ENCODE data around the gene ST6GALNAC3. TPM values are rescaled to one million over a fixed set of nuclear protein-coding genes. Genes with fewer than 3 reads are reported as not detected.
"Not testable (repeated sequence)": the region's sequence is repeated elsewhere in the genome, so short reads cannot be mapped to it uniquely, and the experiment has no call there.

ST6GALNAC3 gene
- total RNA-seq, 6 experiments from 2014 or later = 1.00 to 1.7 (median 1.2) TPM

DNA sequence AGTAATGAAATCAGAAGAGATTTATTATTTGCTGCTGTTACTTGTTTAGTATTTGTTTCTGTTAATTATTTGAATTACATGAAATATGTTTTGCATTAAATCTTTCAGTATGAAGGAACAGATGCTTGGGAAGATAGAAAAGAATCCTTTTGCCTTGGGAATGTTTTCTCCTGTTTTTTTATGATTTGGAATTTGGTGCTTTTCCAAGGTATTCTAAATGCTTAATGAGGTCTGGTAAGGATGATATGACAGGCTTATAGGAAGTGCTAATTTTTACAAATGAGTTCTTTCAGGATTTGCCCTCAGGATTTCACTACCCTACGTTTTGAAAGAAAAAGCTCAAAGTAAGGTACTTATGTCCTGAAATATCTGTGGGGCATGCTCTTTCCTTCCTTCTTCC, 25.6 kb upstream of the ST6GALNAC3 start:
- peaks cover 10% of the 10 kb centered on the region; the same call in 1 of the 2 replicates for H3K4me1 Mint-ChIP-seq (ENCODE audit: low read depth)
- H3K27ac Mint-ChIP-seq = no peak overlapping the region
- no peaks in the 10 kb centered on the region for H3K36me3 Mint-ChIP-seq (ENCODE audit: low read depth)
- H3K9me3 Mint-ChIP-seq = no peaks in the 10 kb centered on the region; the same call in 1 of the 2 replicates
- DNase-seq = no peak
- peaks cover 4% of the 10 kb centered on the region; the same call in 1 of the 2 replicates for H3K27me3 Mint-ChIP-seq (ENCODE audit: insufficient read depth)
- no peak overlapping the region for H3K4me3 Mint-ChIP-seq
- TF ChIP-seq, protein P1, sequence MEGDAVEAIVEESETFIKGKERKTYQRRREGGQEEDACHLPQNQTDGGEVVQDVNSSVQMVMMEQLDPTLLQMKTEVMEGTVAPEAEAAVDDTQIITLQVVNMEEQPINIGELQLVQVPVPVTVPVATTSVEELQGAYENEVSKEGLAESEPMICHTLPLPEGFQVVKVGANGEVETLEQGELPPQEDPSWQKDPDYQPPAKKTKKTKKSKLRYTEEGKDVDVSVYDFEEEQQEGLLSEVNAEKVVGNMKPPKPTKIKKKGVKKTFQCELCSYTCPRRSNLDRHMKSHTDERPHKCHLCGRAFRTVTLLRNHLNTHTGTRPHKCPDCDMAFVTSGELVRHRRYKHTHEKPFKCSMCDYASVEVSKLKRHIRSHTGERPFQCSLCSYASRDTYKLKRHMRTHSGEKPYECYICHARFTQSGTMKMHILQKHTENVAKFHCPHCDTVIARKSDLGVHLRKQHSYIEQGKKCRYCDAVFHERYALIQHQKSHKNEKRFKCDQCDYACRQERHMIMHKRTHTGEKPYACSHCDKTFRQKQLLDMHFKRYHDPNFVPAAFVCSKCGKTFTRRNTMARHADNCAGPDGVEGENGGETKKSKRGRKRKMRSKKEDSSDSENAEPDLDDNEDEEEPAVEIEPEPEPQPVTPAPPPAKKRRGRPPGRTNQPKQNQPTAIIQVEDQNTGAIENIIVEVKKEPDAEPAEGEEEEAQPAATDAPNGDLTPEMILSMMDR (IDR thresholded peaks at IDR 0.05) = no peak

DNA sequence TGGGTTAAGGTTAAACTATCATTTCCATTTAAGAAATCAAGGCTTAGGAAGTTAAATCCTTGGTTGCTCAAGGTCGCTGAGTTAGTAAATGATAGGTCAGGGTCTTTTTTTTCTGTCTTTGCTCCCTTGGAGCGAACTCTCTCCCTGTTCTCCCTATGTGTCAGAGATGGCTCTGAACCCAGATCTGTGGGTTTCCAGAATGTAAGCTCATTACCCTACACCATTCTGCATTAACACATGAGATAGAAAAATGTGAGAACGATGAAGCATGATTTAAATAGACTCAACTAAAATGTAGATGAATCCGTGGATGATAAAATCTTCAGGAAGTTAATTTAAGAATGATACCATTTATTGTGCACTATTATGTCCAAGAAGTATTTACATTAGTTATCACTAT, 25.0 kb upstream of the ST6GALNAC3 start:
- TF ChIP-seq, protein P1 (IDR thresholded peaks at IDR 0.05) = no peak
- Mint-ChIP-seq H3K4me3 (no peak overlapping the region), H3K27ac (no peak overlapping the region), H3K4me1 (ENCODE audit: low read depth) (peaks cover 10% of the 10 kb centered on the region; the same call in 1 of the 2 replicates), H3K9me3 (no peaks in the 10 kb centered on the region; the same call in 1 of the 2 replicates), H3K36me3 (ENCODE audit: low read depth) (no peaks in the 10 kb centered on the region), H3K27me3 (ENCODE audit: insufficient read depth) (peaks cover 4% of the 10 kb centered on the region; the same call in 1 of the 2 replicates)
- DNase-seq = no peak

DNA sequence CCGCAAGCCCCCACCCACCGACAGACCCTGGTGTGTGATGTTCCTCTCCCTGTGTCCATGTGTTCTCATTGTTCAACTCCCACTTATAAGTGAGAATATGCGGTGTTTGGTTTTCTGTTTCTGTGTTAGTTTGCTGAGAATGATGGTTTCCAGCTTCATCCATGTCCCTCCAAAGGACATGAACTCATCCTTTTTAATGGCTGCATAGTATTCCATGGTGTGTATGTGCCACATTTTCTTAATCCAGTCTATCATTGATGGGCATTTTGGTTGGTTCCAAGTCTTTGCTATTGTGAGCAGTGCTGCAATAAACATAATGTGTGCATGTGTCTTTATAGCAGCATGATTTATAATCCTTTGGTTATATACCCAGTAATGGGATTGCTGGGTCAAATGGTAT, 24.5 kb upstream of the ST6GALNAC3 start:
- not testable (repeated sequence) for H3K9me3 Mint-ChIP-seq; H3K4me3 Mint-ChIP-seq; H3K27me3 Mint-ChIP-seq (ENCODE audit: insufficient read depth); H3K27ac Mint-ChIP-seq; DNase-seq; H3K36me3 Mint-ChIP-seq (ENCODE audit: low read depth); H3K4me1 Mint-ChIP-seq (ENCODE audit: low read depth)

DNA sequence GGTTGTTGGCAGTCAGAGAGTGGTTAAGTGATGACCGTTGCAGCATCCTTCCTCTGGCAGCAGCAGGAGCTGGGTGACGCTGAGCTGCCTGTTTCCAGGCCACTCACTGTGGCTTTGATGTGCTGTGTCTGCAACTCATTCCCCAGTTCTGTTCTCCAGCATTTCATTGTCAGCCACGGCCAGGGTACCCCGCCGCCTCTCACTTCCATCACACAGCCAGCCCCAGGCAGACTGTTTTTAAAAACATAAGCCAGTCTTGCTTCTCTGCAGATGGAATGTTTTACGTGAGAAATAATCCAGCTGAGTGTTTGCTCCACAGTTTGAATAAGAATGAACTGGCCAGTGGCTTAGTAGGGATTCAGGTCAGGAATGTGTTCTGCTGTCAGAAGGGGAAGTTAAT, 21.5 kb upstream of the ST6GALNAC3 start:
- TF ChIP-seq, protein P1 (IDR thresholded peaks at IDR 0.05) = no peak
- Mint-ChIP-seq H3K27ac (no peak overlapping the region), H3K4me3 (no peak overlapping the region), H3K36me3 (ENCODE audit: low read depth) (no peaks in the 10 kb centered on the region), H3K9me3 (no peaks in the 10 kb centered on the region; the same call in 1 of the 2 replicates), H3K27me3 (ENCODE audit: insufficient read depth) (peaks cover 4% of the 10 kb centered on the region; the same call in 1 of the 2 replicates), H3K4me1 (ENCODE audit: low read depth) (peaks cover 10% of the 10 kb centered on the region; the same call in 1 of the 2 replicates)
- DNase-seq = no peak

DNA sequence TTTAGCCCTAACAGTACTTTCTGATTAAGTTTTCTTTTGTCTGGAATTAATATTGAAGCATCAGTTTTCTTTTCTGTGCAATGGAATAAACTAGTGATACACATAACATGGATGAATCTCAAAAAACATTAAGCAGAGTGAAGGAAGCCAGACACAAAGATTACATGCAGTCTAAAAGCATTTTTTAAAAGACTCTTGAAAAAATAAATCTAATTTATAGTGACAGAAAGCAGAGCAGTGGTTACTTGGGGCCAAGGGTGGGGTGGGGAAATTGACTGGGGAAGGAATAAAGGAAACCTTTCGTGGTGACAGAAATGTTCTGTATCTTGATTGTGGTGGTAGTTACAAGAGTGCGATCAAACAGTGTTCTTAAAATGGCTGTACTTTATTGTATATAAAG, 20.2 kb upstream of the ST6GALNAC3 start:
- H3K9me3 Mint-ChIP-seq = no peaks in the 10 kb centered on the region; the same call in 1 of the 2 replicates
- H3K36me3 Mint-ChIP-seq (ENCODE audit: low read depth) = no peaks in the 10 kb centered on the region
- H3K27ac Mint-ChIP-seq = no peak overlapping the region
- DNase-seq = no peak
- H3K27me3 Mint-ChIP-seq (ENCODE audit: insufficient read depth) = peaks cover 4% of the 10 kb centered on the region; the same call in 1 of the 2 replicates
- TF ChIP-seq, protein P1 (IDR thresholded peaks at IDR 0.05) = no peak
- H3K4me1 Mint-ChIP-seq (ENCODE audit: low read depth) = peaks cover 10% of the 10 kb centered on the region; the same call in 1 of the 2 replicates
- no peak overlapping the region for H3K4me3 Mint-ChIP-seq

DNA sequence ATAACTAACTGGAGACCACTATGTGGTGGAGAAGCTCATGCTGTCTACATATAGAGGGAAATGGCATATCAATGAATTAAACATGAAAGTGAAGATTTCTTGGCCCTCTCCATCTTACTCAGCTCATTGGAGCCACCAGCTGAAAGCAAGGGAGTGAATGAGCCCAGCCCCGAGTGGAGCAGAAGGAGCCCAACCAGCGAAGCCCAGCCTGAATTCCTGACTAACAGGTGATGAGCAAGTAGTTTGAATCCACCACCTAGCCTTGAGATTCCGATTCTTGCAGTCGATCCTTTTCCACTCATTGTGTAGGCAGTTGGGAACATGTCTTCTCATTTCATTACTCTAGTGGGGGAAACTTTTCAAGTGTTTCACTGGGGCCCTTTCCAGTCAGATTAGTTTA, 18.6 kb upstream of the ST6GALNAC3 start:
- Mint-ChIP-seq H3K4me1 (ENCODE audit: low read depth) (peaks cover 10% of the 10 kb centered on the region; the same call in 1 of the 2 replicates), H3K27ac (no peak overlapping the region), H3K4me3 (no peak overlapping the region), H3K36me3 (ENCODE audit: low read depth) (no peaks in the 10 kb centered on the region), H3K9me3 (no peaks in the 10 kb centered on the region; the same call in 1 of the 2 replicates), H3K27me3 (ENCODE audit: insufficient read depth) (peaks cover 2% of the 10 kb centered on the region; the same call in 1 of the 2 replicates)
- DNase-seq = no peak
- TF ChIP-seq, protein P1 (IDR thresholded peaks at IDR 0.05) = no peak

Measured in HFFc6 (cell line).